LoVo (cell line): Measurements from ENCODE around the gene ALG3.
"Not testable (repeated sequence)": the region's sequence is repeated elsewhere in the genome, so short reads cannot be mapped to it uniquely, and the experiment has no call there.

ENCODE experiments used
- DNase-seq: peaks from one replicate; pipeline ENCODE4 v3.0.0-alpha.2; 2016; ENCODE audit warnings: low spot score

The ALG3 gene

GRCh38 chr3:184248454-184249411, at the start of gene ALG3:
Gene ALG3, minus strand, starts transcription at chr3:184248962. Its CDS starts 22 bp downstream, at chr3:184248940.
- DNase-seq: peak; percentile 87

- DNase-seq: no peak
These were observed 47.9 kb upstream of the ALG3 start for GRCh38 chr3:184296616-184297015.

GRCh38 chr3:184295771-184296170, 47.0 kb upstream of the ALG3 start:
- no peak for DNase-seq

GRCh38 chr3:184291738-184292445, 43.1 kb upstream of the ALG3 start:
- DNase-seq: no peak

GRCh38 chr3:184291044-184291737, 42.4 kb upstream of the ALG3 start:
- DNase-seq: no peak

- DNase-seq: no peak
These were observed 41.6 kb upstream of the ALG3 start for GRCh38 chr3:184290331-184290730.

GRCh38 chr3:184289426-184289938, 40.7 kb upstream of the ALG3 start:
- peak; percentile 32 for DNase-seq

- DNase-seq: no peak
These were observed 35.9 kb upstream of the ALG3 start for GRCh38 chr3:184284696-184285095.

- no peak for DNase-seq
These were observed 34.9 kb upstream of the ALG3 start for GRCh38 chr3:184283681-184284080.

GRCh38 chr3:184282941-184283340, 34.2 kb upstream of the ALG3 start:
- no peak for DNase-seq

GRCh38 chr3:184277366-184277765, 28.6 kb upstream of the ALG3 start:
- DNase-seq: no peak

- DNase-seq: no peak
These were observed 27.5 kb upstream of the ALG3 start, which contains the start of gene ECE2 for GRCh38 chr3:184275961-184276910. Gene ECE2, plus strand, starts transcription at chr3:184276022. Its CDS starts 132 bp downstream, at chr3:184276154.

- no peak for DNase-seq
These were observed 26.6 kb upstream of the ALG3 start for GRCh38 chr3:184275381-184275701.

- no peak for DNase-seq
These were observed 23.5 kb upstream of the ALG3 start for GRCh38 chr3:184272269-184272668.

- DNase-seq: not testable (repeated sequence)
These were observed 18.5 kb upstream of the ALG3 start for GRCh38 chr3:184267249-184267648.

- no peak for DNase-seq
These were observed 14.0 kb upstream of the ALG3 start for GRCh38 chr3:184262764-184263179.

GRCh38 chr3:184261854-184262763, 13.3 kb upstream of the ALG3 start:
- peak; percentile 15 for DNase-seq

GRCh38 chr3:184261270-184261853, 12.6 kb upstream of the ALG3 start, which contains the start of gene CAMK2N2:
Gene CAMK2N2, minus strand, starts transcription at chr3:184261553. Its CDS starts 268 bp downstream, at chr3:184261285.
- DNase-seq: peak; percentile 71

- DNase-seq: no peak
These were observed 12.0 kb upstream of the ALG3 start for GRCh38 chr3:184260724-184261269.
